ENCODE measurements around the gene VIPR1.

Gene VIPR1

DNA sequence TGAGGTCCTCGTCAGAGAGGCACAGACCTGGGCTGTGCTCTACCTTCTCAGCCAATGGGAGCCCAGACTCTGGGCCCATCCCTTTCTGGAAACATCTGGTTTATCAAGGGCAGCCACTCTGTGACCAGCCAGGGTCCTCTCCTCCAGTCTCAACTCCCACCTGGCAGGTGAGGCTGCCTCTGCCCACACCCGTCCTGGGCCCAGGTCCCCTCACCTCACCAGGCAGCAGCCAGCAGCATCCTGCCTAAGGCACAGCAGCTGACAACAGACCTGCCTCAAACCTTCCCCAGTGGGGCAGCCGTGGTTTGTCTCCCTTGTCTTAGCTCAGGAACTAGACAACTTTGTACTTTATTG is 8.7 kb upstream of the VIPR1 start:
- DNase-seq = peak; percentile 40

DNA sequence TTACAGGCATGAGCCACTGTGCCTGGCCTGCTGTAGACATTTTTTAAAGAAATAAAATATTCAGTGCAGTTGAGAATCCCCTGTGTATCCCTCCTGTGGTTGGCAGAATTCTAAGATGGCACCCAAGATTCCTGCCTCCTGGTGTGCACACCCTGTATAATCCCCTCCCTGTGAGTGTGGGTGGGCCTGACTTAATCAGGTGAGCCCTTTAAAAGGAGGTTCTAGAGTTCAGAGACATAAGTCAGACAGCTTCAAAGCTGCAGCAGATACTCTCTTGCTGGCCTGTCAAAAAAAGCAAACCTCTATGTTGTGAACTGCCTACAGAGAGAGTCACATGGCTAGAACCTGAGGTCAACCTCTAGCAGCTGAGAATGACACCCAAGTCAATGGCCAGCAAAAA is 7.0 kb upstream of the VIPR1 start:
- DNase-seq = peak; percentile 1

DNA sequence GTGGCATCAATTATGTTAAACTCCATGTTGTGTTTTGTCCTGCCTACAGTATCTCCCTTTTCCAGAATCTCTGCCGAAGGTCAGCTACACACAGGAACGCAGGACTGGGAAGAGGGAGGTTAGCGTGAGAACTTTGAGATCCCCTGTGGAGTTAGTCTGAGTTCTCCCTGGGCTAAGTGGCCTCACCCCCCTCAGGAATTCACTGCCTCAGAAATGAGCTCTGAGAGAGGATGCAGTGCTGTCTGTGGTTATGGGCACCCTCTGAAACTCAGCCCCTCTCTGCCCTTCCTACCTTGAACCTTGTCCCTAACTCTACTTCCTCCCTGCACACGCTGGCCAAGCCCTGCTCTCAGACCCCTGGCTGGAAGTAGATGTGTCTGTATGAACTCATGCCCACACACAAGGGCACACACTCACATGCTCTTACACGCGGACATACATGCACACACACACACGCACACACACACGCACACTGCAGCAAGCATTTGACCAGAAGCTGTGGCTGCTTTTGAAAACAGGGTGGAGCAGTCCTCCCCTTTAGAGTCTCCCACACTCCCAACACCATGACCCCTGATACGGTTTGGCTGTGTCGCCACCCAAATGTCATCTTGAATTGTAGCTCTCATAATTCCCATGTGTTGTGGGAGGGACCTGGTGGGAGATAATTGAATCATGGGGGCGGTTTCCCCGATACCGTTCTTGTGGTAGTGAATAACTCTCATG is 5.3 kb upstream of the VIPR1 start:
- DNase-seq = peak; percentile 23

DNA sequence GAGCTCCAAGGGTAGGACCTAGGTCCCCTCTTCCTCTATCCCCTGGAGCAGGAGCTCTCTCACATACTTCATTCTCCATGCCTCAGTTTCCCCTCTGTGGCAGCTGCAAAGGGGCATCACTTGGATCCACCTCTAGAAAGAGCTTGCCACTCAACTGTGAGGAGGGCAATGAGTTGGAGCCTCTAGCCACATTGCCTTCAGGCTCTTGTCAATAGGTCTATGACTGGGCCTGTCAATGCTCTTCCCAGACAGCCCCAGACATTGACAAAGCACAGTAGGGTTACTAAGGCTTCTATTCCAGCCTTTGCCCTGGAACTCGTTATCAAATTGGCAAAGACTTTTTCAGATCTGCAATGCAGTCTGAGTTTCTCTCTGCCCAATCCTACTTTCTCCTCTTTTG is 4.4 kb upstream of the VIPR1 start:
- DNase-seq = peak; percentile 29

DNA sequence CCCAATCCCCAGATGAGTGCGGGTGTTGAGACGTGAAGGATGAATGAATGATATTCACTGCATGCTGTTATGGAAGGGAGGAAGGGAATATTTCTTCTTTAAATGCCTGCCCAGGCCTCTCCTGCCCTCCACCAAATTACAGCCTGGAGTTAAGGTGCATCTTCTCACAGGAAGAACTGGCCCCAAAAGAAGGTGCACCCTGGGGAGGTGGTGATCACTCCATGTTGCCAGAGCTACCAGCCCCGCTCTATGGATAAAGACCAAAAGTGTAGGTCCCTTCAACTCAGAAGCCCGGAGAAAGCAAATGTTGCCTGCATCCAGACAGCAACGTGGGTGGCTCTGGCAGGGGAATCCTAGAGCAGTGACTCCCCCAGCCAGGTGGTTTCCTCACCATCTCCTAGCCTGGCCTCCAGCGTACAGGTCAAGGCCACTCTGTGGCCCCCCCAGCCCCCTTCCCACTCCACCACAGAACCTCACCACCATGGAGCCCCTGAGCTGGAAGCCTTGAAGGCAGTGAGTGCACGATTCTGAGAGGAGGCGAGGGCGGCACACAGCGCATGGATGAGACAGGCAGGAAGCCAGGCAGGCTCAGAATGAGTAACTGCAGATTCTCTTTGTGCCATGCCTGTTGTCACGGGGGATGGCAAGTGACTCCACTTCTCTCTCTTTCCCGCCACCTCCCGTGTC is 3.5 kb upstream of the VIPR1 start:
- DNase-seq = peak; percentile 47

DNA sequence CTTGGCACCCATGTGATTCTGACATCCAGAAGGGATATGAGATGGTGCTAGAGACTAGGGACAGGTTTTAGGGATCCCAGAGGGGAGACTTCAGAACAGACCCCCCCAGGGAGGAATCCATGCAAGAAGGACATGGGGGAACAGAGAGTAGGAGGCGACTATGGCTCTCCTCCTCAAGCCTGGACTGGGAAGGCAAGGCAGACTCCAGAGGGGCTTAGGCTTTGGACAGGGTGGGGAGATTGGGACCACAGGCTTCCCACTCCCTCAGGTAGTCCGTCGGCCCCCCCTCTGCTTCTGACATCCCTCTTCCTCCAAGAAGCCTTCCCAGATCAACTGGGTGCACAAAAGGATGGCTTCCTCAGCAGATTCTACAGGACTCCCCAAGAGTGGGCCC is 3.0 kb upstream of the VIPR1 start:
- peak; percentile 30 for DNase-seq

DNA sequence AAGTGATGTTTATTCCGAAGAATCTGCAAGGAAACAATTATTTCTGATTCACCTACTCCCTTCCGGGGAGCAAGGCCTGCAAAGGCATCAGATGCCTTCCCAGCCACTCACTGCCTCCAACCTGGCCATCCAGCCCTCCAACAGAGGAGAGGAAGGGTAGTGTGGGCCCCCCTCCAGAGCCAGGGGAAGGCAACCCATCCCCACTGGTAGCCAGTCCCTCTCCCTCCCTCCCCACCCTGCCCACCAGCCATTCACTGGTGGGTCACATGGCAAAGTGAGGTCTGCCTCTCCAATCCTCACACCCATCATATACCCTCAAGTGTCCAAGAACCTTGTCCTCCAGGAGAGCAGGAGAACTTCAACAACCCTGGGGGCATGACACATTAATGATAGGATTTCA is 2.4 kb upstream of the VIPR1 start:
- peak; percentile 44 for DNase-seq

DNA sequence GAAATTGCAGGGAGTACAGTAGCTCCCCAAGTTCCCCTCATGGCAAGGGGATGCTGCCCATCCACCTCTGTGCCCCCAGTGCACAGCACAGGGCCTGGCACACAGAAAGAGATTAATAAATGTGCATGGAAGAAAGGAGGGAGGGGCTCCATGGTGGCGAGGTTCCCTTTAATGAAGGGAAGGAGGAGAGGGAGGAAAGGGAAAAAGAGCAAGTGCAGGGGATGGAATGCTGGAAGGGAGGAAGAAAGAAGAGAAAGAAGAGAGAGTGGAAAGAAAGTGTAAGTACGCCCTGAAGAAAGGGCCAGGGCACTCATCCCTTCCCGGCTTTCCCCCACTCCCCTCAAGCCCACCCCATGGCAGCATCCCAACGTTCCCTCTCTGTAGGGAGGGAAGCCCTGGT is 1.5 kb upstream of the VIPR1 start:
- DNase-seq = no peak

DNA sequence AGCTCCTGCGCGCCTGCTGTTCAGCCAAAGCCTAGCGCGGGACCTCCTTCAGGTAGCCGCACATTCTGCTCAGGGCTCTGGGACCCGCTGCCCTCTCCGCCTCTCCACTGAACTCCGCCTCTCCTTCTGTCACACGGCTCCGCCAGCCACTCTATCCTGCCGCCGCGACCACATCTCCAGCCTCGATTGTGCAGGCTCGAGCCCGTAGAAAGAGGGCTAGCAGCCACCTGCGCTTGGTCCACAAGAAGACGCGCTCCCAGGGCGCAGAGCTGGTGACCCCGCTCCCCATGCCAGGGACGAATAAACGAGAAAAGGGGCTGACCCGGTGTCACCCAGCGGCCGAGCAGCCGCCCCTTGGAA is 1.1 kb upstream of the VIPR1 start:
- no peak for DNase-seq

DNA sequence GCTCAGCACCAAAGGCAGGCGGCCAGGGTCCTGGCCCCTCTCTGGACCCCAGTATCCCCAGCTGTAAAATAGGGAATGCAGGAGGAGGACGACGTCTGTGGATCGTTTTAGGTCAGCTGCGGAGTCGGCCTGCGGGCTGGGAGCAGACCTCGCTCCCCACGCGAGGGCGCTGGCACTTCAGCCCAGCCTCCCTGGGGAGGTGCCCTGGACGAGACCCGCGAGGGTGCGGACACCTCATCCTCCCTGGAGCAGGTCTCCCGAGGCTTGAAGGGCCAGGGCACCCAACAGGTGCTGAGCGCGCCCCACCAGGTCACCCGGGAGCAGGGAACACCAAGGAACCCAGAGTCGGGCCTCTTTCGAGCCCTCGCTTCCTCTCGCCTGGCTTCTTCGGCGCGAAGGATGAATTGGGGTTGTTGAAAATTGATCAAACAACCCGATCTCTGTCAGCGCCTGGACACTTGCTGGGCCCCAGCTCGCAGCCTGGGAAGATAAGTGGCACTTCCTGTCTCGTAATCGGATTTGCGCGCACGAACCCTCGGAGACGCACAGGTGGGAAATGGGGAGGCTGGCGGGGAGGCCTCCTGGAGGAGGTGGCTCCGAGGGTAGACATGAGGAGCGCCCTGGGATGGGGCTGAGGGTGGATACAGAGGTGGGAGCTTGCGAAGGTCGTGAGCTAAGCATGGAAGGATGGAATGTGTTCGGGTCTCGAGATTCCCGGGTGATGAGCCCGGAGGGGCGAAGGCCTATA is 588 bp upstream of the VIPR1 start:
- peak; percentile 82 for DNase-seq

DNA sequence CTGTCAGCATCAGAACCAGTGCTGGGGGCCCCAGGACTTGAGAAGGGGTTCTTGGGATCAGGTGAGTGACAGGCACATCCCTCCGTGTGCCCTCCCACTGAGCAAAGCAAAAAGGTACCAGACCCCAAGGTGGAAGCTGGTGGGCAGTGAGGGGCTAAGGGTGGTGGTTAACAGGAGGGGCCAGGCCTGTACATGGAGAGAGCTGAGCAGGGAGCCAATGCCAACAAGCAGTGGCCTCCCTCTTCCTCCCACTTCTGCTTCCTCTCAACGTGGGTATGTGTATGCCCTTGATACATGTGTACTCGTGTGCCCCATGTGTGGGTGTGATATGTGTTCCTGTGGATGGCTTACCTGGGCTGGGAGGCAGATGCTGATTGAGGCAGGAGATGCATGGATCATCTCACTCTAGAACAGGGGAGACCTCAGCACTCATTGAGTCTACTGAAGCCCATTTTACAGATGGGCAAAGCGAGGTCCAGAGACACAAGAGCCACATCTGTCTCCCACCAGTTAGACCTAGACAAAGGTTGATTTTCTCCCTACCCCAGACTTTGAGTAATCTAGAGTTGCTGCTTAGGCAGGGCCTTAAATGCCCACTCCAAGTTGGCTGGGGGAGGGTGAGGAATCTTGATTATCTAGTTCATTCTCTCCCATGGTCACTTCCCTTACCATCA is 945 bp downstream of the VIPR1 start:
- DNase-seq = no peak

DNA sequence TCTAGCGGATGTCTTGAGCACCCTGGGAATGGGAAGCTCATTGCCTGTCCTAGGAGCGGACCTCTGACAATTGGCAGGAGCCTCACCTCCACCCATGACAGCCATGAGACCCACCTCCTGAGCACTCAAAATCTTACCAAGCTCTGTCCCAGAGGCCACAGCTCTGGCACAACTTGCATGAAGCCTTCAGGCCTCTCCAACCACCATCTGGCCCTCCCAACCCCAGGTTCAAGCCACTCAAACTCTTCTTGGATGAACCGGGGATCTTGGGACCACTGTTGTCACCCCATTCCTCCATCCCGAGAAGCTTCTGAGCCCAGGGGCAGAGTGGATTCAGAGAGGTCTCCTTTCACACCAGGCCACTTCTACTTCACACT is 1.5 kb downstream of the VIPR1 start:
- DNase-seq = peak; percentile 48

DNA sequence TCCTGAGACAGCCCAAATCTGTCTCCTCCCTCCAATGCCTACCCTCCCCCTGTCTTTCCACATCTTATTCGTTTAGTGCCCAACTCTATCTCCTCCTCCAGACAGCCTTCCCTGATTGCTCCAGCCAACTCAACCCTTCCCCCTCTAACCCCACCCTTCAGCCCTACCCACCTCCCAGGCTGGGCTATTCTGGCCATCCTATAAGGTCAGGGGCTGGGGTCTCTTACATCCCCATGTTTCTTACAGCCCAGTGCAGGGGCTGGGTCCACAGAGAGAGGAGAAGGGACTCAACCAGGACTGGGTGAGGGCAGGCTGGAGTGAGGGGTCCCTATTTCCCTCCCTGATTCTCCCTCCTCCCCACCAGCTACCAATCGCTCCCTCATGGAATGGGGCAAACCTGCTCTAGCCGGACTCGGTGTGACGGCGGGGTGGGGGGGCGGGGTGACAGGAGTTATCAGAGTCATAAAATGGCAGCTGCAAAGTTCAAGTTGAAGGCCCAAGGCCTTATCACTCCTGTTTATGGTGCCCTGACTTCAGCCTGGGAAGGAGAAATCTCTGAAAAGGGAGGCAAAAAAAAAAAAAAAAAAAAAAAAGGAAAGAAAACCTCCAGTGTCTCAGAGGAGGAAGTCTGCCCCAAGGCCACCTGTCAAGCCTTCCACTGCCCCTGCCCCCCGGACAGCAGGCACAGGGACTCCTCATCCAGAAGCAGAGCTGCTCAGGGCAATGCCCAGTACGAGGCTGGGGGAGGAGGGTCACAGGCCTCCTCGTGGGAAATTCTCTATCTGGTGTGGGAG is 2.1 kb downstream of the VIPR1 start:
- peak; percentile 47 for DNase-seq

DNA sequence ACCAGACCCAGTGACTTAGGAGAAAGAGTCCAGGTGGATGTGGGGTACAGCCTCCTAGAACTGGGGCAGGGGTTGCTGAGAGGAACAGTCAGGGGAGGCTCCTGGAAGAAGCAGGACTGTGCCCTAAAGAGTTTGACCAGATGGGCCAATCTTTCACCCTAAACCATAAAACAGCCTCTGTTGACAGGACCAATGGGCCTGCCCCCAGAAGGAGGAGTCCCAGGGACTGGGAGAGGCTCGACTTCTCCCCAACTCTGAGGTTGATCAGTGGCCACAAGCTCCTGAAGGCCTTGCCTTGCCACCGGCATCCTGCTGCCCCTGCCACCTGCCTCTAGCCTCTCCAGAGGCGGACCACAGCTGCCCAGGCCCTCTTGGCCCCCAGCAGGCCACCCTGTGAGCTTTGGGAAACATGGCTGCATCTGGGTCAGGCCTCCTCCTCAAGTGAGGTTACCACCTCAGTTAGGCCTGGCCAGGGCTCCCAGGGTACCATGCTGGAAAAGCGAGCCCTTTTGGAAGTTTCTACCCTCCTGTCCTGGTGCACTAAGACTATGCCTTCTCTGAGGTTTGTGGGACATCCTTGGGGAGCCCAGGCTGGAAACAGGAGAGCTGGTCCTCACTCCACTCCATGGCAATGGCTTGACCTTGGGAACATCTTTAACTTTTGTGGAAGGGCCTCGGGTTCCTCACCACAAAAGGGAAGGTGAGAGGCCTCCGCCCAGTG is 2.8 kb downstream of the VIPR1 start:
- peak; percentile 48 for DNase-seq

DNA sequence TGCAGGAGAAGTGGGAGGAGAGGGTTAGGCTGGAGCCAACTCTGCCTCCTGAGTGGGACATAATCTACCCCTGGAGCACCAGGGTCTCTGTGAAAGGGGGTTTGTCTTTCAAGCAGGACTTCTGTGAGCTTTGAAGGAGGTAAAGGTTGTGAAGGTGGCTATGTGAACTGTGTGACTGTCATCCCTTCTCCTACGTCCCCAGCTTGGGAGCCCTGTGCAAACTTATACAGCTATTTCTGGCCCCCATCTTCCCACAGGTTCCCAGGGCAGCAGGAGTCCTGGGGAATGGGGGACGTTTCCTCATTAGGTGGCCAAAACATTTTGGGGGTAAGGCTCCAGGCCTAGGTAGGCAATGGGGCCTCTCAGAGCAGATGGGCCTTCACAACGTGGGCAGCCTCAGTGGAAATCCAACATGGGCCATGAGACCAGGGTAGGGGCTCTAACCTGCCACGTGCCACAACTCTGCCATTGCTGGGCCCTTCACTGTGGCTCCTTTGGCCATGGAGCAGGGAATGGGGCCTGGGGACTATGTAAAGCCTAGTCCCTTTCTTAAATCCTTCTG is 3.5 kb downstream of the VIPR1 start:
- peak; percentile 46 for DNase-seq

DNA sequence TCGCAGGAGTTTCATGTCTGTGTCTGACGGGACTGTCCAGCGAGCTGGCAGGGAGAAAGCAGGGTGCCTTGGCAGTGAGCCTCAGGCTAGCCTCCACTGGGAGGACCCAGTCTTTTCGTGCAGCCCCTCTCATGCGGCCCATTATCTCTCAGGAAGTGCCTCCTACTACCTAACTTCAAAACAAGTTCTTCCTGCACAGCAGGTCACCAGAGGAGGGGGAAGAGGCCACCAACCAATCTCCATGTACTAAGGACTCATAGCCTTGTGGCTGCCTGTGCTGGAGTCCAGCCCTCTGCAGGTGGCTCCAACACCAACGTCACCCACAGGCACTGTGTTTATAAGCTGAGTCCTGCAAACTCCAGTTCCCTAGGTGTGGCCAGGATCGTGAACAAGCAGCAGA is 4.8 kb downstream of the VIPR1 start:
- DNase-seq = peak; percentile 52

DNA sequence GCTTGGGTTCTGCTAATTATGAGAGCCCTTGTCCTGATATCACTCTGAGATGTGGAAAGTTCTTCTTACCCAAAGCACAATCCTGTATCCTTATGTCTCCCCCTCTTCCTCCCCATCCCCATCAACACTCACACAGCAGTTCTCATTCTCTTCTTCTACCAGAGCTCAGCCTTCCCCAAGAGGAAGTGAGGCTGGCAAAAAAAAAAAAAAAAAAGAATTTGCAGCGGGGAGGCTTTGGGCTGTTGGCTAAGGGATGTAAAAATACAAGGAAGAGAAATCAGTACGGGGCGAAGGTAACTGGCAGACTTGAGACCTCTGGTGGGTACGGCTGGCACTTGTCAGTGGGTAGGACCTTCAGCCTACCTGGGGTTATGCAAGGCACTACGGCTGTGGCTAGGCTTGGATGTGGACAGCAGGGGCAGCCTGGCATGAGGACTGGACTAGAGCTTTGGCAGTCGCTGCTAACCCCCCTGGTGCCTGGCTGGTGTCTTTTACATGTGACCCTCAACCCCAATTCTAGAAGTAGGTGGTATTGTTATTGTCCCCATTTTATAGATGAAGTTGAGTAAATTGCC is 5.4 kb downstream of the VIPR1 start:
- peak; percentile 51 for DNase-seq

DNA sequence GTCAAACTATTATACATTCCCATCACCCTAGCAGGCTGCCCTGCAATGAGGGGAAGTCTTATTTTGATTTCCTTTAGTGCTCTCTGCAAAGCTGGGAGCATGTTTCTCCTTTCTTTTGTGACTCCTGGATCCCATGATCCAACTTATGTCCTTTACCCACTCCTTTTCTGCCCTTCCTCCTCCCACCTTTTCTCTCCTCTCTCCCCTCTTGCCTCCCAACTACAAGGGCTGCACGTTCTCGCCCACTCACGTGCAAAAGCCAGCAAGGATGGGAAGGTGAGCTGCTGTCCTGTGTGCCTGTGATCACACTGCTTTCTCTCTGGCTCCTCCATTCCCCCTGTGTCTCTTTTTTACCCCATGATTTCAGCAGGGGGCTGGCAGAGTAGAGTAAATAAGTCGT is 6.1 kb downstream of the VIPR1 start:
- DNase-seq = no peak

DNA sequence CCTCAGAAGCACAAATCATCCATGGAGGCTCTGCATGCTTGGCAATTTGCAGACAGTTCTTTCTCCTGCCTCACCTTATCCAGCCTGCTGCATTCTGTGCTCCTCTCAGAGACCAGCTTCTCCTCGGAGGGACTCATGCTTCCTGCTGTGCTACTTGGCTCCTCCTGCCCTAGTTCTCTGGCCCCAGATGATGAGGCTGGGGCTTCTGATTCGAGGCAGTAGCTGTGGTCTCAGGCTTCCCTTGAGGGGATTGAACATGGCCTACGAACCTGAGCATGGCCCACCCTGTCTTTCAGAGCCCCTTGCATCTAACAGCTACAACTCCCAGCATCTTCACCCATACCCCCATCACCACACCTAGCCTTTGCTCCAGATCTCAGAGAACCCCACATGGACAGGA is 6.7 kb downstream of the VIPR1 start:
- no peak for DNase-seq

DNA sequence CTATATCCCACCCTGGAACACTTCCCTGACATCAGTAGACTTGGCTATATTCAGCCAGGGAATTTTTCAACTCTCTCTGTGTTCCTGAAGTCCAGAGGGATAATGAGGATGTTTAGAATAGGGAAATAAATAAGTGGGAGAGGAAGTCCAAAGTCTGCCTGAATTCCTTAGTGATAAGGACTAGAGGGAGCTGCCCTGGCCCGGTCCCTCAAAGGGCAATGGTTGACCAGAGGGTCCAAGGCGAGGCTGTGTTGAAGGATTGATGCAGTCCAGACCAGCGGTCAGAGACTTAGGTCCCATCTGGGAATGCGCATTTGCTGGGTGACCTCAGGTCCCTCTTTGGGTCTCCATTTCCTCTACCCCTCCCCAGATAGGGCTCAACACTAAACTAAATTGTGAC is 7.9 kb downstream of the VIPR1 start:
- DNase-seq = no peak

DNA sequence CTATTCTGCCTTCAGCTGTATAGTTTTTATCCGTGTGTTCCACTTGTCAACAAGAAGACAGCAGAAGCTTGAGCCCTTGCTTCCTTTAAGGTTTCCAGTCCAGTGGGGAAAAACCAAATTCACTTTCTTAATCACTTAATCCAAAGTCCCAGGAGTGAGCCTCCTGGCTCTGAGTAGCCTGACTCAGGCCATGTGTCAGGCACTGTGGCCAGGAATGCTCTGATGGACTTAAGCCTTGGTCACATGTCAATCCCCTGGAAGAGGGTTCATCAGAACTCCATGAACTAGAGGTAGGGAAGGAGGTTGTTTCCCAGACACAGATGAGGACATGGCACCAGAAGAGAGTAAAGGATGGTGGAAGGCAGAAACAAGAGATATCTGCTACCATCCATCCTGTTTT is 8.8 kb downstream of the VIPR1 start:
- DNase-seq = no peak

DNA sequence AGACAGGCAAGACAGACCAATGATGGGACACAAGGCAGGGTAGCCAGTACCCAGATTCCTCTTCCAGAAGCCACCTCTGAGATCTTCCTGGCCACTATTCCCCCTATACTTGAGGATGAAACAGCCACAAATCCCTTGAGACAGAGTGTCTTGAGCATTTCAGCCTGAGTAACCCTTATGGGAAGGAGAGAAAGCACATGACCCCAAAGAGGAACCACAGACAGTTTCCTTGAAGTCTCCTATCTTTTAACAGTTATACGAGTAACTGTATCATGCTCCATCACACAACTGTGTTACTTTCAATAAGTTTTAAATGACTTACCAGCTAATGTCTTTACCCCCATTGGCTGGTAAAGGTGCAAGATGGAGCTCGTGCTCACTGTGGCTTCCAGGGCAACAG is 9.3 kb downstream of the VIPR1 start:
- no peak for DNase-seq

Data from activated CD8-positive, alpha-beta memory T cell treated with anti-CD3 and anti-CD28 coated beads, Interleukin-2, amount 50 U/mL, for 48 hours (primary cell).